GM18520 (cell line): ENCODE measurements around the gene DCTN1.
"Not testable (repeated sequence)": the region's sequence is repeated elsewhere in the genome, so short reads cannot be mapped to it uniquely, and the experiment has no call there.

Experiments
- ATAC-seq: cut with Tn5 transposase; IDR thresholded peaks from one replicate; pipeline ENCODE4 v1.9.1; 2021; ENCODE audit not compliant: unreplicated experiment

The DCTN1 gene

DNA sequence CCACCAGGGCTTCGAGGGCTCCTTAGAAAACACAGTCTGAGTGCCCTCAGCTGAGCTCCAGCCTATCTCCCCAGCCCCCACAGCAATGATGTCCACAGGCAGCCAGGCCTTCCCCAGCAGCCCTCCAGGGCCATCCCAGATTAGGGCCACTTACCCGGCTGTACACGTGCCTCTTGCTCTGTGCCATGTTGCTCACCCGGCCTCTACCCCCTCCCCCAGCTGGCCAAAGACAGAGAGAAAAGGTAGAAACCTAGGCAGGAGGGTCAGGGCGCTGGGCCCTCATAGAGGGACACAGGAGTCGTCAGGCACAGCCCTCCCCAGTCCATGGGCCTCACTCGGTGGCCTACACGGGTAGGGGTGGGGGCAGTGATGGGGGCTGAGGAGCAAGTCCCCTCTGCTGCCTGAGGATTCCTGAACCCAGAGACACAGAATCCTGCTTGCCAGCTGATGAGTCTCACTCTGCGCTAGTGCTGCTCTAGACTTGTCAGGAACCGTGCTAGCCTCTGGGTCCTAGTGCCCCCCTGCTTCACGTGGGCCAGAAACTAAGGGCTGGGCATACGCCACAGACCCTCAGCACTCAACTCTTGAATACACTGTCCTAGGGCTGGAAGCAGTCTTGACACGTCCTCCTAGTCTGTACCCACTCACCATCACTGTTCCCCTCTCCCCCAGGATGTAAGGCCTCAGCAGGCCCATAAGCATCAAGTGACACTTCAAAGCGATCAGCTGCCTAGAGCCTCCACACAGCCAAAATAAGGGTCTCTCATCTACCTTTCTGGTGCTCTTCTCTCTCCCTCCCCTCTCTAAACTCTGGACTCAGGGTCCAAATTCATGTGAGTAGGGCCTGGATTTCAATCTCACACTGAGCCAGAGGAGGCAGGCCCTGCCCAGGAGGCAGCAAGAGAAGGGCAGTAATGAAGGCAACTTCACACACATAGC lies at the start of gene DCTN1:
Gene DCTN1, minus strand, starts transcription at position 461 of the 939 bp plus-strand sequence. Its CDS starts 274 bp downstream, at position 187.
- ATAC-seq = no peak

GRCh38 chr2:74428675-74429074 lies 48.6 kb upstream of the DCTN1 start:
- no peak for ATAC-seq

DNA sequence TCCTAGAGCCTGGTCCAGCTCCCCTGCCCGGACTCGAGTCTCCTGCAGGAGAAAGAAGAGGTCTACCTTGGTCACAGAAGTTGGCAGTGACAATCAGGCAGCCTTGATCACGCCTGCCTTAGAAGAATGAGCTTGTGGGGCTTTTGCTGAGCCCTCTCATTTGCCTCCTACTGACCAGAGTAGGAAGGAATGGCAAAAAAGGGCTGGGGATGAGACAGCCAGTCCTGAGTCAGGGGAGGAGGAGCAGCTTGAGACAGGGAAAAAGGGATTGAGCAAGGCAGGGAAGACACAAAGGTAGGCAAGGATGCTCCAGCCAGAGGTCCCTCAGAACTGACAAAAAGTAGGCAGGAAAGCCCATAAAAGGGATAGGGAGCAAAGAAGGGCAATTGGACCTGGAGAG lies 47.4 kb upstream of the DCTN1 start:
- no peak for ATAC-seq

DNA sequence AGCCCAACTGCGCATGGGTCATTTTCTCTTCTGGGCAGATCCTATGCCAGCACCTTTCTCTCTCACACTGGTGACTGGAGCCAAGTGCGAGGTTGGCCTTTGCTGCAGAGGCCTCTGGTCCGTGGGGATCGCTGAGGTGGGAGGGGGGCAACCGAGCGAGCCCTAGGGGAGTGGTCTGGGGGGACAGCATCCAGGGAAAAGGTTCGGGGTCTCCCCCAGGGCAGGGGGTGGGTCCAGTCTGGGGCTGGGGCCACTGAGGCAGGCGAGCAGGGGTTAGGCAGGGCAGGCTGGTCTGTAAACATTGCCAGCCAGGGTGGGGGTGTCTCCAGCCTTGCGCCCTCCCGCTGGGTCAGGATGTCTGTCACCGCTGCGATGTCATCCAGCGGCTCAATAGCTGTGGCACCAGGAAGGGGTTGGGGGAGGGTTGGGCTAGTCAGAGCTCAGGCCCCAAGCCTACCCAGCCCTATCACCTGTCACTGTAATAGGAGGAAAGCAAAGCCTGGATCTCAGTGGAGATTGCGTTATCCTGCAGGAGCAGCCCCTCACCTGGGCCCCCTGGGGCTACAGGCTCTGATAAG lies 46.2 kb upstream of the DCTN1 start:
- no peak for ATAC-seq

DNA sequence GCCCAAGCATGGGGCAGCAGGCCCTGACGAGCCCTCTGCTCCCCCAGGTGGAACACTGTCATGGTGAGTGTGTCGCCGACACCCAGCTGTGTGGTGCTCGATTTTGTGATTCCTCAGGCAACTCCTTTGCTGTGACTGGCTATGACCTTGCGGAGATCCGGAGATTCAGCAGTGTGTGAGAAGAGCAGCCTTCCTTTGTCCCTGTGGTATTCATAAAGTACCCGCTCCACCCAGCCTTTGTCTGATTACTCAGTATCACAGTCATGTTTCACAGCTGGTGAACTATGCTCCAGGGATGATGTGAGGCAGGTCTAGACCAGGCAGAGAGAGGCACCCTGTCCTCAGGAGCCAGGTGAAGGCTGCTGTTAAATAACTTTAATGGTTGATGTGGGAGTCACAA lies 45.4 kb upstream of the DCTN1 start:
- no peak for ATAC-seq

GRCh38 chr2:74424995-74425406 lies 44.9 kb upstream of the DCTN1 start:
- no peak for ATAC-seq

- ATAC-seq = no peak
Observed at GRCh38 chr2:74424139-74424992, 44.3 kb upstream of the DCTN1 start.

DNA sequence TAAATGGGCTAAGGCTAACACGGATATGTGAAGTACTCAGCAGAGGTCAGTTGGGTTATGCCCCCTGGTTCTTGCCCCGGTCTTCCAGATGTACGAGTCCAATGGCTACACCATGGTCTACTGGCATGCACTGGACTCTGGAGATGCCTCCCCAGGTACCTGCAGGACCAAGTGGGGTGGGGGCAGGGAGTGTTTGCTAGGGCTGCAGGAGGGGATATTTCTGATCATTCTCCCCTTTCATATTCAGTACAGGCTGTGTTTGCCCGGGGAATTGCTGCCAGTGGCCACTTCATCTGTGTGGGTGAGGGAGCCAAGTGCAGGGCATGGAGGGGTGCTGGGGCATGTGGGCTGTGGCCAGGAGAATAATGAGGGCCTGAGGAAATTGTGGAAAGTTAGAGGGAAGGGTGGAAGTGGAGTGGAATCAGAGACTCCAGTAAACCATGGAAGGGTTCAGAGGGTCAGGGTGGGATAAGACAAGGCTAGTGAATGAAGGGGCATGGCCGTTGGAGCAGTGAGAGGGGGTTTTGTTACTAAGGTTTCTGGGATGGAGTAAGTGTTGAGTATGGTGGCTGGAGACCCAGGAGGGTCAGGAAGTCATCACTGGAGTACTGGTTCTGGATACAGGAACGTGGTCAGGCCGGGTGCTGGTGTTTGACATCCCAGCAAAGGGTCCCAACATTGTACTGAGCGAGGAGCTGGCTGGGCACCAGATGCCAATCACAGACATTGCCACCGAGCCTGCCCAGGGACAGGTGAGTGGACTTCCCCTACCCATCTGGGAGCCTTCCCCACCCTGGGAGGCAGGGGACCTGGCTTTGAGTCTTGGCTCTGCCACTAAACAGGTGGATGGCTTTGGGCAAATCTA lies 43.4 kb upstream of the DCTN1 start:
- no peak for ATAC-seq

DNA sequence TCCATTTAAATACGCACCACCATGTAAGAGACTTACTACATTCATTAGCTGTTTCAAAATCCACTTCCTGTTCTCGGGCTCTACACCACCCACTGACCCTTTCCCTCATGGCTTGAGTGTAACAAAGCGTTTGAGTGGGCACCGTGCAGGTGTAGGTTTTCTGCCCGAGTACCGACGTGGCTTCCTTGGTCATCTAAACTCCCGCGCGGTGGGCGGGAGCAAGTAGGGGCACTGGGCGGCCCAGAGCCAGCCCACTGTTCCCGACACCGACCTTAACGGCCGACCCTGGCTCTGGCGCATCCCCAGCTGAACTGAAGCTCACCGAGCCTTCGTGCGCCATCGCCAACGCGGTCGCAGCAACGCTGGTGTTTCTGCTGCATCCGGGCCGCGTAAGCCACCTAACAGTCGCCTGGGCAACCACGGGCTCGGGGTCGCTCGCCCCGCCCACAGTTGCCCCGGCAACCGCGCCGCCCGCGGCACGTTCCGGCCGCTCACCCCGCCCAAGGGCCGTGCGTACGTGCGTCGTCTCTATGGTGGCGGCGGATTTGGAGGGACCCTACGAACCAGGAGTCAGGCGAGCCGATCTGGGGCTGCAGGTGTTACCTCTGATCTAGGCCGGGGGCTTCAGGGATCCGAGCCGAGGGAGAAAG lies 41.2 kb upstream of the DCTN1 start, which contains the start of the genes C2orf81 and WDR54:
Gene C2orf81, minus strand, starts transcription at position 399 of the 650 bp plus-strand sequence. Its CDS starts 59 bp downstream, at position 340.
Gene WDR54, plus strand, starts transcription at position 510 of the 650 bp plus-strand sequence. CDS start 424 bp downstream, outside the sequence.
- ATAC-seq = peak; percentile 95

GRCh38 chr2:74420443-74421103 lies 40.5 kb upstream of the DCTN1 start:
- not testable (repeated sequence) for ATAC-seq

- ATAC-seq = no peak
Observed at GRCh38 chr2:74420006-74420405, 39.9 kb upstream of the DCTN1 start.

DNA sequence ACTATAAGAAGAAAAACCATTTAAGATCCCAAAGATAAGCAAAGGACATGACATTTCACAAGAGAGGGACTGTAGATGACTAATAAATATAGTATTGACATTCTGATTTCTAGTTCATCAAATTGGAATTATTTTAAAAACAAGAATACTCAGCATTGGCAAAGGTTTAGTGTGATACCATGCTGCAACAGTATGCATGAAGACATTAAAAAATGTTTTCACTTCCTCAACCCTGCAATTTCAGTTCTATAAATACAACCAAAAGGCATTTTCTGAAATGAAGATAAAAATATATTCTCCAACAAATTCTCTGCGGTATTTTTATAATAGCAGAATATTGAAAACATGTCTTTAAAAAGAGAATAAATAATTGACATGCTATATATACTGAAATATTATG lies 39.2 kb upstream of the DCTN1 start:
- no peak for ATAC-seq

DNA sequence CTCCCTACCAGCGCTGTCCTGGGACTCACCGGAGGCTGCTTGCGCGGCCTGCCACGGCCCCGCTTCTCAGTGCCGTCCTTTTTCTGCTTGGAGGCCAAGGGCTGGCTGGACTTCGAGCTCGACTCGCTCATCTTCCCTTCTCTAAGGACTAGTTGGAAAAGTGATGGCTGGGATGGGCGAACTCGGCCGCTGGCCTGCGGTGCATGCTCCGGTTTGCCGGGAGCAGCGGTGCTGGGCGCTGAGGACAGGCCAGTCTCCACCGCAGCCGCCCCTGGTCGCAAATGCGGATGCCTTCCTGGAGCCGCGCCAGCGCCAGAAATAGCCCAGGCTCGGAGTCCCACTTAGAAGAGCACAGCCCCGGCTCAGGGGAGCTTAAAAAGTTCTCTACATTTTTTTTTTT lies 38.2 kb upstream of the DCTN1 start:
- no peak for ATAC-seq

GRCh38 chr2:74417763-74418162 lies 37.7 kb upstream of the DCTN1 start:
- no peak for ATAC-seq

DNA sequence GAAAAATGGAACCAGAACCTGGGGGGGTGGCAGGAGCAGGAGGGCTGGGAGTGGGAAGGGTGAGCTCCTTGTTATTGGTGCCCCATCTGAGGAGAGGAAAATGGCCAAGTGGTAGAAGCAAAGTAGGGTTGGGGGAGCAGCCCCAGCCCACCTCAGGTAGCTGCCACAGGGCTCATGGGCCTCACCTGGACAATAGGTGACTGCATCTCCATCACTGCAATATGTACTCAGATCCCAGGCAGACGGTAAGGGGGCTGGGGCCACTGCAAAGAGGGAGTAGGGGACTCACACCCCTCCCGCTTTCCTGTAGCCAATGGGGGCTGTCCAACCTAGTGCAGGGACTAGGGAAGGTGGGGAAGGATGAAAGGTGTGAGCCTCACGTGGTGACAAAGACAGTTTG lies 37.1 kb upstream of the DCTN1 start:
- ATAC-seq = no peak

DNA sequence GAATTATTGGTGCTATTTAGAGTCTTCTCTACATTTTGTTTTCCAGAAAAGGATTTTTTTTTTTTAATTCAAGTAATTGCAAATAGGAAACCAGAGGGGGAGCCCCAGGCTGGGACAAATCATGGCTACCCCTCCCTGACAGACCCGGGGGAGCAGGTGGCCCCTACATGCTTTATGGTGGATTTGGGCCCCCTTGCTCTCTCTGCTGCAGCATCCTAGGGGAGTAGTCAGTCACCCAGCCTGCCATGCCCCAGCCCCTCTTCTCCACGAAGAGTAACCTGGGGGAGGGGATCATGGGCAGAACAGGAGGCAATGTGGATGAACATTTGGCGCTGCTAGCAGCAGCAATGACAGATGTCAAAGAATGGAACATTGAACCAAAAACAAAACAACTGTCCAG lies 36.7 kb upstream of the DCTN1 start:
- ATAC-seq = no peak

DNA sequence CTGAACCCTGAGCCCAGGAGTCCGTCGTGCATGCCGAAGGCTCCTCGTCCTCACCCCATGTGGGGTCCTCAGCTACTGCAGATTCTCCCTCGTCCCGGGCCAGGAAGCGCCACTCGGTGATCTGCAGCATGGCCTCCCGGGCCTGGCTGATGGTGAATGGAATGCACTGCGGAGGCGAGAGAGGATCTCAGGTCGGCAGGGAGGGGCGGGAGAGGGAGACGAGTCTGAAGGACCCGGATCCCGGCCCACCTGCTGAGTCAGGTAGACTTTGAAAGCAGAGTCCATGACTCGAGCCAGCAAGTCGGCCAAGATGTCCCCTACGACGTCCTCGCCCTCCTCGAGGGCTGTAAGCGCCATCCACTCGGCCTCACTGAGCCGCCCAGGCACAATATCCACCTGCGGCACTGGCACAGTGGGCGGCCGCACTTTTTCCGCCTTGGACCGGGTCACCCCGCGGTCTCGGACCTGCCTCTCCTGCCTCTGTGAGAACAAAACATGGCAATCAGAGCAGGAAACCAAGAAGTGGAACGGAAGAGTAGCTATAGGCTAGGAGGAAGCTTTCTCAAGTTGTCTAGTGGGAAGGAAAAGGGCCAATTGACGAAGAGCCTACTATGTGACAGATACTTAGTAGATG lies 35.8 kb upstream of the DCTN1 start:
- no peak for ATAC-seq

GRCh38 chr2:74414881-74415761 lies 35.0 kb upstream of the DCTN1 start:
- ATAC-seq = no peak
